ENCODE results near the gene ZNF367.

DNA sequence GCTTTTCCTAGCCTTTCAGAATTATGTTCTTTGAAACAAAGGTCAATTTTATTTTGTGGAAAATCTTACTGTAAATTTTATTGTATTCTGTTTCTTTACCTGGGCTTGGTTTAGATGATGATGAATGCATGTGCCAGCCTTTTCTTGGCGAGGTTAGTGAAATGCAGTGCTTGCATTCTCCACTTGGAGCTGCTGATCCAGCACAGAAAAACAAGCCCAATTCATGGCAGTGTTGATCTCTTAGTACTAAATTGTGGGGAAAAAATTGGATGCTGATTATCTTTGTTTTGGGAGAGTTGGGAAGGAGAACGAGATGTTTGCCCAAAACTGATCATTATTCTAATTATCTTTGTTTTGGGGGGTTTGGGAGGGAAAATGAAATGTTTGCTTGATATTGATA, 35.5 kb upstream of the ZNF367 start:
- TF ChIP-seq, protein P1, sequence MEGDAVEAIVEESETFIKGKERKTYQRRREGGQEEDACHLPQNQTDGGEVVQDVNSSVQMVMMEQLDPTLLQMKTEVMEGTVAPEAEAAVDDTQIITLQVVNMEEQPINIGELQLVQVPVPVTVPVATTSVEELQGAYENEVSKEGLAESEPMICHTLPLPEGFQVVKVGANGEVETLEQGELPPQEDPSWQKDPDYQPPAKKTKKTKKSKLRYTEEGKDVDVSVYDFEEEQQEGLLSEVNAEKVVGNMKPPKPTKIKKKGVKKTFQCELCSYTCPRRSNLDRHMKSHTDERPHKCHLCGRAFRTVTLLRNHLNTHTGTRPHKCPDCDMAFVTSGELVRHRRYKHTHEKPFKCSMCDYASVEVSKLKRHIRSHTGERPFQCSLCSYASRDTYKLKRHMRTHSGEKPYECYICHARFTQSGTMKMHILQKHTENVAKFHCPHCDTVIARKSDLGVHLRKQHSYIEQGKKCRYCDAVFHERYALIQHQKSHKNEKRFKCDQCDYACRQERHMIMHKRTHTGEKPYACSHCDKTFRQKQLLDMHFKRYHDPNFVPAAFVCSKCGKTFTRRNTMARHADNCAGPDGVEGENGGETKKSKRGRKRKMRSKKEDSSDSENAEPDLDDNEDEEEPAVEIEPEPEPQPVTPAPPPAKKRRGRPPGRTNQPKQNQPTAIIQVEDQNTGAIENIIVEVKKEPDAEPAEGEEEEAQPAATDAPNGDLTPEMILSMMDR (IDR thresholded peaks at IDR 0.05): peak in 5 of 7 experiments; percentile 13 to 45 (median 31)
- TF ChIP-seq POLR2AphosphoS5 (IDR thresholded peaks at IDR 0.05) (no peak), POLR2A (IDR thresholded peaks at IDR 0.05) (no peak), EP300 (IDR thresholded peaks at IDR 0.05) (no peak)
